ENCODE results near the gene TMC6. TPM values are rescaled to one million over a fixed set of nuclear protein-coding genes. Genes with fewer than 3 reads are reported as not detected.
A peak's percentile ranks its signal among the peaks of the same experiment; 100 is the strongest.

Gene TMC6
- total and polyA plus RNA-seq, 8 donors, result 31.4 to 152 (median 42.8) TPM

DNA sequence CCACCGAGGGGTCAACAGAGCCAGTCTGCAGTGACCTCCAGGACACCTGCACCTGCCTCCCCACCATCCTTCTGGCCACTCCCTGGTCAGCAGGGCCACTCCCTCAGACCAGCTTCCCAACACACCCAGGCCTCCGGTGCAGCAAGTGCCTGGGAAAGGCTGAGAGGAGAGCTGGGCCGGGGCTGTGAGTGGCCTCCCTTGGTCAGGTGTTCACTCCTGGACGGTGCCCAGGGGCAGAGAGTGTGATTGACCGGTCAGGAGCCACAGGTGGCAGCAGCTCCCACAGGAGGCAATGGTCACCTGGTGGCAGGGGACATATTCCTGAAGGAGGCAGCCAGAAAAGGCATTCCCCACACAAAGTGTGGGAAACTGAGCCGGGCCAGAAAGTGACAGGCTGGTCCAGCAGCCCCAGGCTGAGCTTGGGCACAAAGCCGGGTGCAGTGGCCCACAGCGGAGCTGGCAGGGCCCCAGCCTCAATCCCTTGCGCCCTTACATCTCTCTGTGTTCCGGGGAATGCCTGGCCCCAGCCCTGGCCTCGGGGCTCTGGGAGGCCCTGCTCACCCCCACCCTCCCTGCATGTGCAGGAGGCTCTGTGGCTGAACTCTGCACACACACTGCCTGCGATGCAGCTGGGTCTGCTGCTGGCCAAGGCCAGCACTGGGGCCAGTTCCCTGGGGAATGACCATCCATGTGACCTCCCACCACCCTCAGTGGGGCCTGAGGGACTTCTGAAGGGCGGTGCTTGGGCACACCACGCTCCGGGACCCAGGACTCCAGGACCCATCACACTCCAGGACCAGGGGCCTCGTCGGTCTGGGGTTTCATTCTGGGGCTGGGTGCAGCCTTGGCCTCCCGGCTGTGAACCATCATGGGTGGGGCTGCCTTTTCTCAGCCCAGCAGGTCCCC lies 16.4 kb upstream of the TMC6 start:
- Histone ChIP-seq H3K27me3 (no peaks in the 10 kb centered on the region), H3K9me3 (no peaks in the 10 kb centered on the region), H3K36me3 (peaks cover 0 to 8% of the 10 kb centered on the region in 2 donors), H3K27ac (peak overlapping the region; percentile 71 to 79), H3K4me1 (peaks cover 33 to 83% of the 10 kb centered on the region in 2 donors), H3K4me3 (no peak overlapping the region)
- peak; percentile 61 for ATAC-seq
- DNase-seq, result peak in 2 of 4 donors; percentile 88 to 91
- intact Hi-C loops (cut with DNase I), result no loop called here
- TF ChIP-seq, protein P1, sequence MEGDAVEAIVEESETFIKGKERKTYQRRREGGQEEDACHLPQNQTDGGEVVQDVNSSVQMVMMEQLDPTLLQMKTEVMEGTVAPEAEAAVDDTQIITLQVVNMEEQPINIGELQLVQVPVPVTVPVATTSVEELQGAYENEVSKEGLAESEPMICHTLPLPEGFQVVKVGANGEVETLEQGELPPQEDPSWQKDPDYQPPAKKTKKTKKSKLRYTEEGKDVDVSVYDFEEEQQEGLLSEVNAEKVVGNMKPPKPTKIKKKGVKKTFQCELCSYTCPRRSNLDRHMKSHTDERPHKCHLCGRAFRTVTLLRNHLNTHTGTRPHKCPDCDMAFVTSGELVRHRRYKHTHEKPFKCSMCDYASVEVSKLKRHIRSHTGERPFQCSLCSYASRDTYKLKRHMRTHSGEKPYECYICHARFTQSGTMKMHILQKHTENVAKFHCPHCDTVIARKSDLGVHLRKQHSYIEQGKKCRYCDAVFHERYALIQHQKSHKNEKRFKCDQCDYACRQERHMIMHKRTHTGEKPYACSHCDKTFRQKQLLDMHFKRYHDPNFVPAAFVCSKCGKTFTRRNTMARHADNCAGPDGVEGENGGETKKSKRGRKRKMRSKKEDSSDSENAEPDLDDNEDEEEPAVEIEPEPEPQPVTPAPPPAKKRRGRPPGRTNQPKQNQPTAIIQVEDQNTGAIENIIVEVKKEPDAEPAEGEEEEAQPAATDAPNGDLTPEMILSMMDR (IDR thresholded peaks at IDR 0.05), result no peak

DNA sequence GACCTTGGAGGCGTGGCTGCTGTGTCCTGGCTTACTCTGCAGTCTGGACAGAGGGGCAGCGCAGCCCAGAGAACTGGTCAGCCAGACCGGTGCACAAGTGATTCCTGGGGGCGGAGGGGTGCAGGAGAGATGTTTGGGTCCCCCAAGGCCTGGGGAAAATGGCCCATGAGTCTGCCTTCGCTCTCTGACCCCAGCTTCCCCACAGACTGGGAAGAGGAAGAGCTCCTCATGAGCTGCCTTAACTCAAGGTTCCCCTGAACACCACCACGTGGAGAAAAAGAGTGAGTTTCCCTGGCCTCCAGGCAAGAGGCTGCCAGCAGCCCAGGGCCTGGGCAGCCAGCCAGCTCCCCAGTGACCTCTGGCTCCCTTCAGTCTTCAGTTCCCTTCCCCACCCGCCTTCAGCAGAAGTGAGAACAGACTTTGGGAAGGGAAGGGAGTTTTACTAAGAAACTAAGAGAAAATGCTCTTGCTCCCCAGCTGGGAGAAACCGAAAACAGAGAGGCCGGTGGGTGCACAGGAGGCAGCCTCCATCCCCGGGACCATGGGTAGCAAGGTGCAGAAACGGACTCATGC lies 15.7 kb upstream of the TMC6 start:
- TF ChIP-seq, protein P1 (IDR thresholded peaks at IDR 0.05), result no peak
- H3K27me3 ChIP-seq, result no peaks in the 10 kb centered on the region
- ATAC-seq (peak; percentile 32), DNase-seq (peak; percentile 83 to 95 (median 90))
- peak overlapping the region; percentile 71 to 79 for H3K27ac ChIP-seq
- intact Hi-C loops (cut with DNase I), result no loop called here
- no peaks in the 10 kb centered on the region for H3K9me3 ChIP-seq
- H3K4me1 ChIP-seq, result peaks cover 33 to 88% of the 10 kb centered on the region in 2 donors
- H3K4me3 ChIP-seq, result no peak overlapping the region
- peaks cover 0 to 8% of the 10 kb centered on the region in 2 donors for H3K36me3 ChIP-seq

DNA sequence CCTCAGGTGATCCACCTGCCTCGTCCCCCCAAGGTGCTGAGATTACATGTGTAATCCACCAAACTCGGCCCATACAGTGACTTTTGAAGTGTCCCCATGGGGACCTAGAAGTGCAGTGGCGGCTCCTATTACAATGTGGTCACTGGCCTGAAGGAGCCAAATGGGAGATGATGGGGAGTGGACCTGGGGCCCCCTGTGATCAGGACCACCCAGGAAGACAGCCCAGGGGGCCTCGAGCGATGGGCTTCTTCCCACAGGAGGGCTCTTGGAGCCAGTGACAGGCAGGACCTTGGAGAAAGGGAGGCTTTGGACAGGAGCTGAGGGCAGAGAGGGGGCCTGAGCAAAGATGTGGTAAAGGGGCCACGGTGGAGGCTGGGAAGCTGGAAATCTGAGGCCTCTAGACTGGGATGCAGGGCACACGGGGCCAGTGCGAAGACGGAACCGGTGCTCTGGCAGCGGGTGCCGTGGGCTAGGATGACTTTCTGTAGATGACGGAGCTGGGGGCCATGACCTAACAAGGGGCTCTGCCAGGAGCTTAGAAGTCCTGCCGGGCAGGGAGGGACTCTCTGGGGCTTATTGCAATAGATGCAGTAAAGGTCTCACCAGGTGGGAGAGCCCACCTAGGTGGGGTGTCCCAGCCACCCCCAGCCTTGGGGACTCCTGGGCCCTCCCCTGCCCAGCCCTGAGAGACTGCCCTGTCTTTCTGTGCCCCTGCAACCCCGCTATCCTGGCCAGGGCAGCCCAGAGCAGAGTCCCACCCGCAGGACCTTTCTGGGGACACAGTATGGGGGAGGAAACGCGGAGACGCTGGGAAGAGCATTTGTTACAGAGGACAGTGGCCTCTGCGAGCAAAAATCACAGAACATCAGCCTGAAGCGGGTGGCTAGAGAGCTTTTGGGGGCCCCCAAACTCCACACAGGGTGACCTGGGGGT lies 14.9 kb upstream of the TMC6 start:
- TF ChIP-seq, protein P1 (IDR thresholded peaks at IDR 0.05), result no peak
- H3K4me1 ChIP-seq, result peaks cover 33 to 91% of the 10 kb centered on the region in 2 donors
- ATAC-seq (no peak), DNase-seq (no peak)
- no peaks in the 10 kb centered on the region for H3K9me3 ChIP-seq
- intact Hi-C loops (cut with DNase I), result no loop called here
- H3K4me3 ChIP-seq, result no peak overlapping the region
- H3K27me3 ChIP-seq, result no peaks in the 10 kb centered on the region
- H3K36me3 ChIP-seq, result peaks cover 0 to 8% of the 10 kb centered on the region in 2 donors
- H3K27ac ChIP-seq, result peak overlapping the region; percentile 71 to 79

DNA sequence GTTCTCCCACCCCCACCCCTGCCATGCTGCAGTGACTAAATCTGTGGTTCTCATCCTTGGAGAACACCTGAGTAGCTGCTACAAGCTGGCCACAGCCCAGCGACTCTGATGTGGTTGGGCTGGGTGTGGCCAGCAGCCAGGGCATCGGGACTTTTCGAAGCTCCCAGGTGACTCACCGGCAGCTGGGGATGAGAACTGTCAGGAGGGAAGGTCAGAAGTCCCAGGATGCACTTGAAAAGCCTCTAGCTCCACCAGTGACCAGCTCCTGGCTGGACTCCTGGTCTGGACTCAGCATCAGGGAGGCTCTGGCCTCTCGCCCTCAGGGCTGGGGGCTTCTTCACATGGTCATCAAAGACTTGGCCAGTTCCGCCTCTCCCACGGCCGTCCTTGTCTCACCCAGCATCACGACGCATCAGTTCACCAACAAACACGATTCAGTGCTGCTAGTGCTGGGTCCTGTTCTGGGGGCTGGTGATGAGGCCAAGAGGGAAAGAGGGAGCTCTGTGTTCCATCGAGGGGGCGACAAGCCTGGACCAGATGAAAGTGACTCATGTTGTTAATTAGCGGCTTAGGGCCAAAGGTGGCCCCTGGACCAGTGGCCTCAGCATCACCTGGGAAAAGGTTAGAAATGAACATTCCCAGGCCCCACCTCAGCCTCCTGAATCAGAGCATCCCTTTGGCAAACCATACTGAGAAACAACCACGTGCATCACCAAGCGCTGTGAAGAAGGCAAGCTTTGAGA lies 13.7 kb upstream of the TMC6 start:
- H3K9me3 ChIP-seq, result no peaks in the 10 kb centered on the region
- DNase-seq (peak in 2 of 4 donors; percentile 81 to 89), ATAC-seq (peak; percentile 20)
- peaks cover 33 to 91% of the 10 kb centered on the region in 2 donors for H3K4me1 ChIP-seq
- intact Hi-C loops (cut with DNase I), result no loop called here
- peaks cover 0 to 8% of the 10 kb centered on the region in 2 donors for H3K36me3 ChIP-seq
- no peak overlapping the region for H3K4me3 ChIP-seq
- H3K27me3 ChIP-seq, result no peaks in the 10 kb centered on the region
- peak overlapping the region in 1 of 2 donors; percentile 75 for H3K27ac ChIP-seq
- TF ChIP-seq, protein P1 (IDR thresholded peaks at IDR 0.05), result no peak

Measured in left lung (tissue), 10 donors.